Measurements from ENCODE around the gene MAP3K6. TPM values are rescaled to one million over a fixed set of nuclear protein-coding genes. Genes with fewer than 3 reads are reported as not detected.

The MAP3K6 gene
- total and polyA plus RNA-seq, 2 of the 13 experiments (the other 11 are each of a cell fraction or from before 2014, with no cell fraction given), result 2.7 to 3.2 TPM

DNA sequence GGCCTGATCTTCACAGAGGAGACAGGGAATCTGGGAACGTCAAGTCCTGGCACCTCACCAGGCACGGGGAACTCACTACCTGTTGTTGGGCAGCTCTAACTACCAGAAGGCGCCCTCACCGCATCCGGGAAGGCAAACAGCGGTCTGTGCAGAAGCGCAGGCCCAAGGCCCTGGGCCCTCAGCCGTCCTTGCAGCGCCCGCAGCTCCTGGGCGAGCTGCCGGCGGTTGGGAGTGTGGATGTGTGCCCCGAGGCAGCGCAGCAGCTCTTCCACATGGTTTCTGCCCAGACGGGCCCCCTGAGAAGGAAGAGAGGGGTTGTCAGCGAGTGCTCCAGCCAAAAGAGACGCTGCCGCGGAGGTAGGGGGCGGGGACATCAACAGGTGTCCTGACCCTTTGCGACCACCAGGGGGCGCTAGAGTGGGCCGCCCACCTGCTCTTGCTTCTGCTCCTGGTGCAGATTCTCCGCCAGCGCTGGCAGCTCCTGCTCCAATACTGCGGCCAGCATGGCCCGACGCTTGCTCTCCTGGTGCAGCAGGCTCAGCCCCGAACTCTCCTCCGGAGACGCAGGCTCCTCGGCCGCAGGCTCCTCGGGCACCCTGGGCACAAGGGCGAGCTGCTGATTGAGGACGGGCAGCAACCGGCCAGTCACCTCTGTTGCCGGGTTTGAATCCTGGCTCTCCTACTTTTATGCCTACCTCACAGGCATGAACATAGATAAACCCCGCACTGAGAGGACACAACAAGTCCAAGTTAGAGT lies 9.3 kb downstream of the MAP3K6 start (continued):
- TF ChIP-seq, protein P1, sequence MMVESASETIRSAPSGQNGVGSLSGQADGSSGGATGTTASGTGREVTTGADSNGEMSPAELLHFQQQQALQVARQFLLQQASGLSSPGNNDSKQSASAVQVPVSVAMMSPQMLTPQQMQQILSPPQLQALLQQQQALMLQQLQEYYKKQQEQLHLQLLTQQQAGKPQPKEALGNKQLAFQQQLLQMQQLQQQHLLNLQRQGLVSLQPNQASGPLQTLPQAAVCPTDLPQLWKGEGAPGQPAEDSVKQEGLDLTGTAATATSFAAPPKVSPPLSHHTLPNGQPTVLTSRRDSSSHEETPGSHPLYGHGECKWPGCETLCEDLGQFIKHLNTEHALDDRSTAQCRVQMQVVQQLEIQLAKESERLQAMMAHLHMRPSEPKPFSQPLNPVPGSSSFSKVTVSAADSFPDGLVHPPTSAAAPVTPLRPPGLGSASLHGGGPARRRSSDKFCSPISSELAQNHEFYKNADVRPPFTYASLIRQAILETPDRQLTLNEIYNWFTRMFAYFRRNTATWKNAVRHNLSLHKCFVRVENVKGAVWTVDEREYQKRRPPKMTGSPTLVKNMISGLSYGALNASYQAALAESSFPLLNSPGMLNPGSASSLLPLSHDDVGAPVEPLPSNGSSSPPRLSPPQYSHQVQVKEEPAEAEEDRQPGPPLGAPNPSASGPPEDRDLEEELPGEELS (CRISPR knock-in tag; IDR thresholded peaks at IDR 0.05), result 0 out of 2 replicates have a peak, but pooled peaks have one; percentile 17
- TF ChIP-seq EHMT2 (IDR thresholded peaks at IDR 0.05; ENCODE audit: borderline replicate concordance, low read depth, low read length), result no peak
- TF ChIP-seq, protein P2, sequence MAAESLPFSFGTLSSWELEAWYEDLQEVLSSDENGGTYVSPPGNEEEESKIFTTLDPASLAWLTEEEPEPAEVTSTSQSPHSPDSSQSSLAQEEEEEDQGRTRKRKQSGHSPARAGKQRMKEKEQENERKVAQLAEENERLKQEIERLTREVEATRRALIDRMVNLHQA (CRISPR knock-in tag; IDR thresholded peaks at IDR 0.05), result no peak
- TF ChIP-seq, protein P3, sequence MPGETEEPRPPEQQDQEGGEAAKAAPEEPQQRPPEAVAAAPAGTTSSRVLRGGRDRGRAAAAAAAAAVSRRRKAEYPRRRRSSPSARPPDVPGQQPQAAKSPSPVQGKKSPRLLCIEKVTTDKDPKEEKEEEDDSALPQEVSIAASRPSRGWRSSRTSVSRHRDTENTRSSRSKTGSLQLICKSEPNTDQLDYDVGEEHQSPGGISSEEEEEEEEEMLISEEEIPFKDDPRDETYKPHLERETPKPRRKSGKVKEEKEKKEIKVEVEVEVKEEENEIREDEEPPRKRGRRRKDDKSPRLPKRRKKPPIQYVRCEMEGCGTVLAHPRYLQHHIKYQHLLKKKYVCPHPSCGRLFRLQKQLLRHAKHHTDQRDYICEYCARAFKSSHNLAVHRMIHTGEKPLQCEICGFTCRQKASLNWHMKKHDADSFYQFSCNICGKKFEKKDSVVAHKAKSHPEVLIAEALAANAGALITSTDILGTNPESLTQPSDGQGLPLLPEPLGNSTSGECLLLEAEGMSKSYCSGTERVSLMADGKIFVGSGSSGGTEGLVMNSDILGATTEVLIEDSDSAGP (CRISPR knock-in tag; IDR thresholded peaks at IDR 0.05; ENCODE audit: borderline replicate concordance), result peak; percentile 49; the same call in 1 of the 2 replicates
- TF ChIP-seq, protein P4, sequence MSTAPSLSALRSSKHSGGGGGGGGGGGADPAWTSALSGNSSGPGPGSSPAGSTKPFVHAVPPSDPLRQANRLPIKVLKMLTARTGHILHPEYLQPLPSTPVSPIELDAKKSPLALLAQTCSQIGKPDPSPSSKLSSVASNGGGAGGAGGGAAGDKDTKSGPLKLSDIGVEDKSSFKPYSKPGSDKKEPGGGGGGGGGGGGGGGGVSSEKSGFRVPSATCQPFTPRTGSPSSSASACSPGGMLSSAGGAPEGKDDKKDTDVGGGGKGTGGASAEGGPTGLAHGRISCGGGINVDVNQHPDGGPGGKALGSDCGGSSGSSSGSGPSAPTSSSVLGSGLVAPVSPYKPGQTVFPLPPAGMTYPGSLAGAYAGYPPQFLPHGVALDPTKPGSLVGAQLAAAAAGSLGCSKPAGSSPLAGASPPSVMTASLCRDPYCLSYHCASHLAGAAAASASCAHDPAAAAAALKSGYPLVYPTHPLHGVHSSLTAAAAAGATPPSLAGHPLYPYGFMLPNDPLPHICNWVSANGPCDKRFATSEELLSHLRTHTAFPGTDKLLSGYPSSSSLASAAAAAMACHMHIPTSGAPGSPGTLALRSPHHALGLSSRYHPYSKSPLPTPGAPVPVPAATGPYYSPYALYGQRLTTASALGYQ (CRISPR knock-in tag; IDR thresholded peaks at IDR 0.05), result no peak
- no peak for TF ChIP-seq HHEX (CRISPR knock-in tag; IDR thresholded peaks at IDR 0.05)
- no peak for TF ChIP-seq LCORL (IDR thresholded peaks at IDR 0.05)
- TF ChIP-seq LCORL (CRISPR knock-in tag; IDR thresholded peaks at IDR 0.05), result 0 out of 2 replicates have a peak, but pooled peaks have one; percentile 36
- peak; percentile 77; the same call in 1 of the 2 replicates for TF ChIP-seq ZNF788 (CRISPR knock-in tag; IDR thresholded peaks at IDR 0.05; ENCODE audit: borderline replicate concordance)
- TF ChIP-seq ZNF350 (CRISPR knock-in tag; IDR thresholded peaks at IDR 0.05; ENCODE audit: borderline replicate concordance, low read depth), result peak; percentile 38; the same call in 1 of the 2 replicates
- TF ChIP-seq, protein P5, sequence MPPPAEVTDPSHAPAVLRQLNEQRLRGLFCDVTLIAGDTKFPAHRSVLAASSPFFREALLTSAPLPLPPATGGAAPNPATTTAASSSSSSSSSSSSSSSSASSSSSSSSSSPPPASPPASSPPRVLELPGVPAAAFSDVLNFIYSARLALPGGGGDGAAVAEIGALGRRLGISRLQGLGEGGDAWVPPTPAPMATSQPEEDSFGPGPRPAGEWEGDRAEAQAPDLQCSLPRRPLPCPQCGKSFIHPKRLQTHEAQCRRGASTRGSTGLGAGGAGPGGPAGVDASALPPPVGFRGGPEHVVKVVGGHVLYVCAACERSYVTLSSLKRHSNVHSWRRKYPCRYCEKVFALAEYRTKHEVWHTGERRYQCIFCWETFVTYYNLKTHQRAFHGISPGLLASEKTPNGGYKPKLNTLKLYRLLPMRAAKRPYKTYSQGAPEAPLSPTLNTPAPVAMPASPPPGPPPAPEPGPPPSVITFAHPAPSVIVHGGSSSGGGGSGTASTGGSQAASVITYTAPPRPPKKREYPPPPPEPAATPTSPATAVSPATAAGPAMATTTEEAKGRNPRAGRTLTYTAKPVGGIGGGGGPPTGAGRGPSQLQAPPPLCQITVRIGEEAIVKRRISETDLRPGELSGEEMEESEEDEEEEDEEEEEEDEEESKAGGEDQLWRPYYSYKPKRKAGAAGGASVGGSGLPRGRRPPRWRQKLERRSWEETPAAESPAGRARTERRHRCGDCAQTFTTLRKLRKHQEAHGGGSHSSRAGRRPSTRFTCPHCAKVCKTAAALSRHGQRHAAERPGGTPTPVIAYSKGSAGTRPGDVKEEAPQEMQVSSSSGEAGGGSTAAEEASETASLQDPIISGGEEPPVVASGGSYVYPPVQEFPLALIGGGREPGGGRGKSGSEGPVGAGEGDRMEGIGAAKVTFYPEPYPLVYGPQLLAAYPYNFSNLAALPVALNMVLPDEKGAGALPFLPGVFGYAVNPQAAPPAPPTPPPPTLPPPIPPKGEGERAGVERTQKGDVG (CRISPR knock-in tag; IDR thresholded peaks at IDR 0.05; ENCODE audit: borderline replicate concordance), result 0 out of 2 replicates have a peak, but pooled peaks have one; percentile 19
- 0 out of 2 replicates have a peak, but pooled peaks have one; percentile 34 for TF ChIP-seq ZNF850 (CRISPR knock-in tag; conservative IDR thresholded peaks at IDR 0.05)
- TF ChIP-seq TP53 (CRISPR knock-in tag; conservative IDR thresholded peaks at IDR 0.05), result 0 out of 2 replicates have a peak, but pooled peaks have one; percentile 63
- no peak for TF ChIP-seq PHF8 (CRISPR knock-in tag; IDR thresholded peaks at IDR 0.05)
- TF ChIP-seq RXRB (CRISPR knock-in tag; IDR thresholded peaks at IDR 0.05; ENCODE audit: borderline replicate concordance), result 0 out of 2 replicates have a peak, but pooled peaks have one; percentile 15
- peak; percentile 76 for TF ChIP-seq XRCC5 (optimal IDR thresholded peaks at IDR 0.05; ENCODE audit: low read length)
- no peak for TF ChIP-seq SRSF4 (IDR thresholded peaks at IDR 0.05; ENCODE audit: low read depth, low read length, poor library complexity, severe bottlenecking)
- no peak for TF ChIP-seq MAZ (IDR thresholded peaks at IDR 0.05; ENCODE audit: borderline replicate concordance, low read depth, low read length)
- TF ChIP-seq MAZ (CRISPR knock-in tag; IDR thresholded peaks at IDR 0.05; ENCODE audit: low read depth), result peak; percentile 56; the same call in 1 of the 2 replicates
